Measurements from ENCODE around the gene IFIT1. TPM values are rescaled to one million over a fixed set of nuclear protein-coding genes. Genes with fewer than 3 reads are reported as not detected.
"Not testable (repeated sequence)": the region's sequence is repeated elsewhere in the genome, so short reads cannot be mapped to it uniquely, and the experiment has no call there.

The IFIT1 gene
- total RNA-seq, 2 donors from 2014 or later, result 6.7 to 10.6 TPM

DNA sequence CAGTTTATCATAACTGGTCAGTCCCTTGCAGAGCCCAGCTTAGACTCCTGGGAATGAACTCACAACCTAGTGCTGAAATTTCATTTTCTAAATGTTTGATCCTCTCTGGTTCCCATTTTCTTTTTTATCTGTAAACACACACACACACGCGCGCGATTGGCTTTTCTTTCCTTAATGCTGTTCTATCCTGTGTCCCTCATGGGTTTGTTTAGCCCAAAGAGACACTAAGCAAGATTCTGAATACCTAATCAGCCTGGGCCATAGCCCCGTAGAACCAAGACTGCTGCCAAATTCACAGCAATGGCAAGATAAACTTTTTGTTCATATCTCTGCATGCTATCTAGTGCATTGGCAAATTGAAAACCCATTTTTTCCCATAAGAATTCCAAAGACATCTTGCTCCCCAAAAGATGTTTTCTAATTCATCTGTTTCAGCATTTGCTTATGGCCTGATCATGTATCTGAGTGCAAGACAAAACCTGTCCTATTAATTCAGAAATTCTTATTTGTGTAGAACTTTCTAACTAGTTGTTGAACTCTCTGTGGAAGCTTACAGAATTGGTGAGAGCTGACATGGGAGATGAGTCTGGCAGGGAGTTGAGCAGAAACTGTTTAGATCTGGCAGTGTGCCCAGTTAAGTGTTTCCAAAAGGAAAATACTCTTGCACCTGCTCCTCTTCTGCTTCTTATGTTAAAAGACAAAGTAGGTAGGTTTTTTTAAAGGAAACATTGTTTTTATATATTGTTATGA, 1.8 kb upstream of the IFIT1 start:
- Histone ChIP-seq H3K27me3 (no peaks in the 10 kb centered on the region), H3K36me3 (no peaks in the 10 kb centered on the region), H3K27ac (peak overlapping the region; percentile 80 to 85), H3K4me3 (no peak overlapping the region), H3K4me1 (peaks cover 0 to 45% of the 10 kb centered on the region in 2 donors), H3K9me3 (no peaks in the 10 kb centered on the region)
- no peak for DNase-seq (ENCODE audit: low spot score)
- TF ChIP-seq, protein P1, sequence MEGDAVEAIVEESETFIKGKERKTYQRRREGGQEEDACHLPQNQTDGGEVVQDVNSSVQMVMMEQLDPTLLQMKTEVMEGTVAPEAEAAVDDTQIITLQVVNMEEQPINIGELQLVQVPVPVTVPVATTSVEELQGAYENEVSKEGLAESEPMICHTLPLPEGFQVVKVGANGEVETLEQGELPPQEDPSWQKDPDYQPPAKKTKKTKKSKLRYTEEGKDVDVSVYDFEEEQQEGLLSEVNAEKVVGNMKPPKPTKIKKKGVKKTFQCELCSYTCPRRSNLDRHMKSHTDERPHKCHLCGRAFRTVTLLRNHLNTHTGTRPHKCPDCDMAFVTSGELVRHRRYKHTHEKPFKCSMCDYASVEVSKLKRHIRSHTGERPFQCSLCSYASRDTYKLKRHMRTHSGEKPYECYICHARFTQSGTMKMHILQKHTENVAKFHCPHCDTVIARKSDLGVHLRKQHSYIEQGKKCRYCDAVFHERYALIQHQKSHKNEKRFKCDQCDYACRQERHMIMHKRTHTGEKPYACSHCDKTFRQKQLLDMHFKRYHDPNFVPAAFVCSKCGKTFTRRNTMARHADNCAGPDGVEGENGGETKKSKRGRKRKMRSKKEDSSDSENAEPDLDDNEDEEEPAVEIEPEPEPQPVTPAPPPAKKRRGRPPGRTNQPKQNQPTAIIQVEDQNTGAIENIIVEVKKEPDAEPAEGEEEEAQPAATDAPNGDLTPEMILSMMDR (IDR thresholded peaks at IDR 0.05), result no peak

GRCh38 chr10:89391226-89391576, 1.2 kb upstream of the IFIT1 start:
- H3K9me3 ChIP-seq; DNase-seq (ENCODE audit: low spot score); H3K27me3 ChIP-seq; H3K4me3 ChIP-seq; H3K36me3 ChIP-seq: not testable (repeated sequence)
- H3K27ac ChIP-seq, result peak overlapping the region; percentile 80 to 85
- peaks cover 0 to 45% of the 10 kb centered on the region in 2 donors for H3K4me1 ChIP-seq

GRCh38 chr10:89392974-89393373, 551 bp downstream of the IFIT1 start:
- H3K27ac ChIP-seq, result peak overlapping the region; percentile 80 to 85
- DNase-seq (ENCODE audit: low spot score), result no peak
- H3K9me3 ChIP-seq, result no peaks in the 10 kb centered on the region
- H3K4me3 ChIP-seq, result peak overlapping the region; percentile 45 to 57
- no peaks in the 10 kb centered on the region for H3K27me3 ChIP-seq
- peaks cover 0 to 48% of the 10 kb centered on the region in 2 donors for H3K4me1 ChIP-seq
- no peaks in the 10 kb centered on the region for H3K36me3 ChIP-seq
- TF ChIP-seq, protein P1 (IDR thresholded peaks at IDR 0.05), result no peak

GRCh38 chr10:89393898-89394297, 1.5 kb downstream of the IFIT1 start:
- peaks cover 0 to 51% of the 10 kb centered on the region in 2 donors for H3K4me1 ChIP-seq
- DNase-seq (ENCODE audit: low spot score), result no peak
- no peaks in the 10 kb centered on the region for H3K36me3 ChIP-seq
- peak overlapping the region; percentile 80 to 85 for H3K27ac ChIP-seq
- TF ChIP-seq, protein P1 (IDR thresholded peaks at IDR 0.05), result no peak
- H3K4me3 ChIP-seq, result peak overlapping the region in 1 of 2 donors; percentile 57
- H3K9me3 ChIP-seq, result no peaks in the 10 kb centered on the region
- no peaks in the 10 kb centered on the region for H3K27me3 ChIP-seq

GRCh38 chr10:89395141-89395540, 2.7 kb downstream of the IFIT1 start:
- Histone ChIP-seq H3K4me1 (peaks cover 0 to 51% of the 10 kb centered on the region in 2 donors), H3K36me3 (no peaks in the 10 kb centered on the region), H3K27me3 (no peaks in the 10 kb centered on the region), H3K4me3 (no peak overlapping the region), H3K27ac (no peak overlapping the region), H3K9me3 (no peaks in the 10 kb centered on the region)
- no peak for DNase-seq (ENCODE audit: low spot score)
- TF ChIP-seq, protein P1 (IDR thresholded peaks at IDR 0.05), result no peak

GRCh38 chr10:89398003-89398749, 5.8 kb downstream of the IFIT1 start:
- H3K9me3 ChIP-seq, result no peaks in the 10 kb centered on the region
- no peak overlapping the region for H3K27ac ChIP-seq
- peaks cover 12% of the 10 kb centered on the region for H3K36me3 ChIP-seq
- DNase-seq (ENCODE audit: low spot score), result no peak
- H3K4me1 ChIP-seq, result peaks cover 0 to 25% of the 10 kb centered on the region in 2 donors
- no peaks in the 10 kb centered on the region for H3K27me3 ChIP-seq
- TF ChIP-seq, protein P1 (IDR thresholded peaks at IDR 0.05), result no peak
- H3K4me3 ChIP-seq, result peak overlapping the region in 1 of 2 donors; percentile 2

All from right atrium auricular region (tissue), 2 donors.